Measurements from ENCODE around the gene COL8A2.

GRCh38 chr1:36119456-36119855 lies 5.6 kb downstream of the COL8A2 start:
- TF ChIP-seq, protein P1, sequence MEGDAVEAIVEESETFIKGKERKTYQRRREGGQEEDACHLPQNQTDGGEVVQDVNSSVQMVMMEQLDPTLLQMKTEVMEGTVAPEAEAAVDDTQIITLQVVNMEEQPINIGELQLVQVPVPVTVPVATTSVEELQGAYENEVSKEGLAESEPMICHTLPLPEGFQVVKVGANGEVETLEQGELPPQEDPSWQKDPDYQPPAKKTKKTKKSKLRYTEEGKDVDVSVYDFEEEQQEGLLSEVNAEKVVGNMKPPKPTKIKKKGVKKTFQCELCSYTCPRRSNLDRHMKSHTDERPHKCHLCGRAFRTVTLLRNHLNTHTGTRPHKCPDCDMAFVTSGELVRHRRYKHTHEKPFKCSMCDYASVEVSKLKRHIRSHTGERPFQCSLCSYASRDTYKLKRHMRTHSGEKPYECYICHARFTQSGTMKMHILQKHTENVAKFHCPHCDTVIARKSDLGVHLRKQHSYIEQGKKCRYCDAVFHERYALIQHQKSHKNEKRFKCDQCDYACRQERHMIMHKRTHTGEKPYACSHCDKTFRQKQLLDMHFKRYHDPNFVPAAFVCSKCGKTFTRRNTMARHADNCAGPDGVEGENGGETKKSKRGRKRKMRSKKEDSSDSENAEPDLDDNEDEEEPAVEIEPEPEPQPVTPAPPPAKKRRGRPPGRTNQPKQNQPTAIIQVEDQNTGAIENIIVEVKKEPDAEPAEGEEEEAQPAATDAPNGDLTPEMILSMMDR (IDR thresholded peaks at IDR 0.05): no peak
- TF ChIP-seq POLR2A (IDR thresholded peaks at IDR 0.05): no peak

All from testis (tissue), 2 donors.